HG02571 (cell line): Measurements from ENCODE around the gene GRIK5.

ENCODE experiments used
- ATAC-seq: cut with Tn5 transposase; IDR thresholded peaks from one replicate; pipeline ENCODE4 v1.9.1; 2021; ENCODE audit warnings: mild to moderate bottlenecking, moderate library complexity; ENCODE audit not compliant: unreplicated experiment

Gene GRIK5

DNA sequence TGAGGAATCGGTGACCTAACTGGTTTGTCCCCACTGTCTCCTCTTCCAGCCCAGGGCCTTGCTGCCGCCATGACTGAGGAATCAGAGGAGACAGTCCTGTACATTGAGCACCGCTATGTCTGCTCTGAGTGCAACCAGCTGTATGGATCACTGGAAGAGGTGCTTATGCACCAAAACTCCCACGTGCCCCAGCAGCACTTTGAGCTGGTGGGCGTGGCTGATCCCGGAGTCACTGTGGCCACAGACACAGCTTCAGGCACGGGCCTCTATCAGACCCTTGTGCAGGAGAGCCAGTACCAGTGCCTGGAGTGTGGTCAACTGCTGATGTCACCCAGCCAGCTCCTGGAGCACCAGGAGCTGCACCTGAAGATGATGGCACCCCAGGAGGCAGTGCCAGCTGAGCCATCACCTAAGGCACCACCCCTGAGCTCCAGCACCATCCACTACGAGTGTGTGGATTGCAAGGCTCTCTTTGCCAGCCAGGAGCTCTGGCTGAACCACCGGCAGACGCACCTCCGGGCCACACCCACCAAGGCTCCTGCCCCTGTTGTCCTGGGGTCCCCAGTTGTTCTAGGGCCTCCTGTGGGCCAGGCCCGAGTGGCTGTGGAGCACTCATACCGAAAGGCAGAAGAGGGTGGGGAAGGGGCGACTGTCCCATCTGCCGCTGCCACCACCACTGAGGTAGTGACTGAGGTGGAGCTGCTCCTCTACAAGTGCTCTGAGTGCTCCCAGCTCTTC, 8.7 kb upstream of the GRIK5 start:
- no peak for ATAC-seq

DNA sequence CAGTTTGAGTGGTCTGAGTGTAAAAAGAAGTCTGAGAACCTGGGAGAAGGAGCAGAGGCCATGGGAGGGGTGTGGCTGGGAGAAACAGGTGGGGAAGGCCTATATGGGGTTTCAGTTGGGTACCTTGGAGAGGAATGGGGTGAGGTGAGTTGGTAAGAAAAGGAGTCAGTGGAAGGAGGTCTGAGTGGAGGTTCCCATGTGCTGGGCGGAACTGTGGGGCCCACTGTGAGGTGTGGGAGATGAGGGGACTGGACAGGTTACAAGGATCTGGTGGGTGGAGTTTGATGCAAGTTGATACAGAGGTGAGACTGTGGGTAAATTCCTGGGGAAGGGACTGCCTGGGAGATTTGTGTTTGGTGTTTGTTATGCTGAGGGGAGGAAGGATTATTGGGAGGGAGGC, 8.1 kb upstream of the GRIK5 start:
- no peak for ATAC-seq

GRCh38 chr19:42076380-42076944, 6.5 kb upstream of the GRIK5 start:
- no peak for ATAC-seq

DNA sequence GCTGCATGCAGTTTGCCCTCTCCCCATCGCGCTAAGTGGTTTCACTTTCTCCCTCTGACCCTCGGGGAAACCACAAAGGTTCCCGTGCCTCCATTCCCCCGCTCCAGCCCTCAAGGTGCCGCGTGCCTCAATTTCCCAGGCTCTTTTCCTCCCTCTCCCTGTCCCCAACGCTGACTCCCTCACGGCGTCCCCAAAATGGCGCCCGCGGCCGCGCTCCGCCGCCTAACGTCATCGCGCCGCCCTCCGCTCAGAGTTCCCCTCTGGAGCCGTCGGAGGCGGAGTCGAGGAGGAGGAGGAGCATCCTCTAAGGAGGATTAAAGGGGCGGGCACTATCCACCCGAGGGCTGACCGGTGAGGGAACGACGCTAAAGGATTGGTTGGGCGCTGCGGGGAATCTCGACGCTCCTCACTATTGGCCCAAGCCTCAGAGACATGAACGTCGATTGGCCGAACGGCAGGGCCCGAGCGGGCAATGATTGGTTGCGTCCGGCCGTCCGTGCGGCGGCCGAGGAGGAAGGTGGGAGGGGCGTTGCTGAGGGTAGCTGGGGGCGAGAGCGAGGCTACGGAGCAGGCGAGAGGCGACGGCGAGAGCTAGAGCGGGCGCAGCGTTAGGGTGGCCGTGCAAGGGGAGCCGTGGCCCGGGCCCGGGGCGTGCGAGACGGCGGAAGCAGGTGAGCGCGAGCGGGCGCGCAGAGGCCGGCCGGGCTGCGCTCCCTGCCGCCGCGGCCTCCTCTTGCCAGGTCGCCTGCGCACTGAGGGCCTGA, 5.8 kb upstream of the GRIK5 start, which contains the start of gene ZNF574:
TSS of gene ZNF574 (plus strand) at position 551 of the 764 bp plus-strand sequence. CDS start 2,441 bp downstream, outside the sequence.
- peak; percentile 88 for ATAC-seq

GRCh38 chr19:42075364-42075615, 5.3 kb upstream of the GRIK5 start:
- ATAC-seq: no peak

GRCh38 chr19:42074513-42075363, 4.7 kb upstream of the GRIK5 start:
- no peak for ATAC-seq

GRCh38 chr19:42071247-42071646, 1.2 kb upstream of the GRIK5 start:
- no peak for ATAC-seq

- ATAC-seq: no peak
Measured at GRCh38 chr19:42068756-42069571, 1.0 kb downstream of the GRIK5 start.

GRCh38 chr19:42068361-42068755, 1.6 kb downstream of the GRIK5 start:
- ATAC-seq: no peak

GRCh38 chr19:42067315-42067888, 2.6 kb downstream of the GRIK5 start:
- ATAC-seq: no peak

- no peak for ATAC-seq
Measured at GRCh38 chr19:42066075-42066754, 3.8 kb downstream of the GRIK5 start.

DNA sequence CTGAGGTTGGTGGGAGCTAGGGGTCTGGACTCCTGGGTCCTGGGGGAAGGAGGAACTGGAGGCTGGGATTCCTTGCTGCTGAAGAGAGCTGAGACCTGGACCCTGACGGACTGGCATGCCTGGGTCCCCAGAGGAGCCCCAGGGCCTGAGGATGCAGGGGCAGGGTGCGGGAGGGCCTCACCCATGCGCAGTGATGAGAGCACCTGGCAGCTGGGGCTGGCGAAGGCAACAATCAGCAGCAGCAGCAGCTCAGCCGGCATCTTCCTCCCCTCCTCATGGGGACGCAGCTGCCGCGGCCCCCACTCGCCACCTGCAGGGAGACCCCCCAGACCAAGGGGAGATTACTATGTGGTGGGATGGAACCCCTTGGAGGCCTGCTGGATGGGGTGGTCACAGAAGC, 4.5 kb downstream of the GRIK5 start:
- ATAC-seq: no peak

- no peak for ATAC-seq
Measured at GRCh38 chr19:42065051-42065450, 5.0 kb downstream of the GRIK5 start.

GRCh38 chr19:42064432-42064831, 5.6 kb downstream of the GRIK5 start:
- no peak for ATAC-seq

DNA sequence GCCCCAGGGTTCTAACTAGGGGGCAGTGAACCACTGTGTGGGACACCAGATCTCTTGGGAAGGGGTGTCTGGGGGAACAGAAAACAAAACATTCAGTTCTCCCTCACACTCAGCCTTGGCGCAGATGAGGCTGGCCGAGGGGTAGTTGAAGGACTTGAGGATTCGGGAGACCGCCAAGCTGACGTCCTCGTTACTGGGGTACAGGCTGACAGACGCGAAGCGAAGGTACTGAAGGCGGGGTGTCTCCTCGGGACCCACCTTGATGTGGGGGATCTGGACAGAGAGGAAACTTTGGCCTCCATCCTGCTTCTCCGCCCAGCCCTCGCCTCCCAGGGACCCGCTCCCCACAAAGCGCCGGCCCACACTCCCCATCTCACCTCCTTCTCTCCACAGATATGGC, 7.6 kb downstream of the GRIK5 start:
- ATAC-seq: no peak

DNA sequence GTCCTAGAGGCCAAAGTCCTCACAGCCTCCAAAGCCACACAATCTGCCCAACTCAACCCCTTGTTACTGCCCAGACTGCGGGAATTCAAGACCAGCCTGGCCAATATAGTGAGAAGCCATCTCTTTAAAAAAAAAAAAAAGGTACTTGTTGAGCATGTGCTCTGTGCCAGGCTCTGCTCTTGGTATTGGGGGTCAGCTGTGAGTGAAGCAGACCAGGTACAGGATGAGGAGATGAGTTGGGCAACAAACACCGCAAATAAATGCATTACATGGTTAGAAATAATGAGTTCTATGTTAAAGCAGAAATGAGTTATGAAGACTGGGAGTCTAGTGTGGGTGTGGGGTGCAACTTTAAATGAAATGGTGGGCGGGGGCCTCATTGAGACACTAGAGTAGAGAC, 9.9 kb downstream of the GRIK5 start:
- no peak for ATAC-seq

DNA sequence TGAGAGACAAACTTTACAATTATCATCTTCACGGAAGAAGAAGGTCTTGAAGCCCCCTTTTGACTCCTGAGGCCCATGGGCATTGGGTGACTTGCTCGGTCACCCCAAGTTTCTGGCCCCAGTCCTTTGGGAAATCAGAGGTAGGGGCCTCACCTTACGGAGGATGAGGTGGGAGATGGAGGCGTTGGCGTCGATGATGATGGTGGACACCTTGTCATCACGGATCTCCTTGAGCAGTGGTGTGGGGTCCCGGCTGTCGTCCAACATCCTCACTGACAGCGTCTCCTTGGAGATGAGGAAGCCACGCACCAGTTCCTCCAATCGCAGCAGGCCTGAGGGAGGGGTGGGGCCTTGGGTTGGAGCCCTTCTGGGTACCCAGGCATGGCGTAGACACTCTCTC, 10.8 kb downstream of the GRIK5 start:
- no peak for ATAC-seq

GRCh38 chr19:42057846-42058245, 12.2 kb downstream of the GRIK5 start:
- ATAC-seq: no peak

DNA sequence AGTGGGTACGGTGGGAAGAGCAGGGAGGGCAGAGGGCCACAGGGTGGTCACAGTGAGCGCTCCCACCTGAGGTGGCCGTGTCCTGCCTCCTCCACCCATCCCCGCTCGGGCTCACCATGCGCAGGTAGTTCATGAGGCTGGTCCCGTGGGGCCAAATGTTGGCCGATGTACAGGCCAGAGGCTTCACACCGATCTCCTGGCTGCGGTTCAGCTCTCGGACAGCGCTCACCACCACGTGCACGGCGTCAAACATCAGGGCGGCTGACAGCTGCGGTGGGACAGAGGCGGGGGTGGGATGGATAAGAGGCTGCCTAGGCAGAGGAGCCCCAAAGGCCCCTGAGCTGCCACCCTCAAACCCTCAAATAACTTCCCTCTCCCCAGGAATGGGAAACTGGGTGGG, 15.8 kb downstream of the GRIK5 start:
- no peak for ATAC-seq
